Measurements from ENCODE around the gene RNF11. TPM values are rescaled to one million over a fixed set of nuclear protein-coding genes. Genes with fewer than 3 reads are reported as not detected.

RNF11 gene
- total and polyA plus RNA-seq, 2 of the 8 experiments (the other 6 are each of a cell fraction or from before 2014, with no cell fraction given): 49.6 to 54.2 TPM

DNA sequence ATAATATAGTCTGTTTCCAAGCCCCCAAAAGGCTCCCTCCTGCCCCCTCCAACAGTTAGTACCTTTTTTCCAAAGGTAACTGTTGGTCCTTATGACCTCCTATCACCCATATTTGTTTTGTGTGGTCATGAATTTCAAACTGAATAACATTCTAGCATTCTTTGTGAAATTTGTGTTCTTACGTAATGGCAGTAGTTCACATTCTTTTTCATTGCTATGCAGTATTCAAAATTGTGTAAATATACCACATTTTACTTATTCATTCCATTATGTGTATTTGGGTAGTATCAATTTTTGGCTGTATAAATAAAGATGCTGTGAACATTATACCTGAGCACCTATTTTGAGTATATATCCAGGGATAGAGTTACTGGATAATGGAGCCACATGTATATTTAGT, 13.4 kb downstream of the RNF11 start:
- H3K4ac ChIP-seq (replicated peaks; ENCODE audit: insufficient read length, low read depth, low read length): no peak overlapping the region
- H3K9me3 ChIP-seq (ENCODE audit: insufficient read depth in 2 of 2, low read depth in 1 of 2, low read length in 1 of 2): no peaks in the 10 kb centered on the region
- 86% methylated on average over 1 of the region's 1 CpG; no CpG with 5 or more reads in 1 of the 2 experiments for WGBS, 2 experiments (ENCODE audit: extremely low coverage in 1 of 2, insufficient coverage in 1 of 2, insufficient read length in 1 of 2, insufficient replicate concordance in 2 of 2, low coverage in 1 of 2, low lambda C conversion rate in 2 of 2, missing lambda C conversion rate in 1 of 2)
- no peak overlapping the region for H4K8ac ChIP-seq (ENCODE audit: extremely low read depth, insufficient read depth, low read length)
- no peak overlapping the region for H2AK5ac ChIP-seq (ENCODE audit: low read depth, low read length)
- no peak overlapping the region for H3K23ac ChIP-seq (ENCODE audit: insufficient read length)
- no peak overlapping the region for H3K4me2 ChIP-seq (ENCODE audit: insufficient read depth in 1 of 2, low read depth in 2 of 2, low read length in 2 of 2)
- H3K27me3 ChIP-seq (replicated peaks in 1 of 4; ENCODE audit: control insufficient read depth in 3 of 4, extremely low read depth in 1 of 4, insufficient read depth in 3 of 4, low read length in 3 of 4): no peaks in the 10 kb centered on the region
- H2BK15ac ChIP-seq (ENCODE audit: low read length): no peak overlapping the region
- no peak overlapping the region for H2BK120ac ChIP-seq (replicated peaks; ENCODE audit: low read depth, low read length)
- no peak overlapping the region for H2BK20ac ChIP-seq (ENCODE audit: low read length)
- ChIA-PET CTCF (ENCODE audit: partially characterized antibody) (interaction anchor here (1.2 kb wide), 1 partner anchor 59 kb away, joined by 6 read pairs; no protein-coding TSS in a partner anchor), POLR2A (ENCODE audit: partially characterized antibody) (no interaction called here)
- DNase-seq (ENCODE audit: low read depth in 1 of 2, low spot score in 2 of 2) (no peak), FAIRE-seq (no peak)
- H3K4me1 ChIP-seq (replicated peaks in 1 of 4; ENCODE audit: control insufficient read depth in 3 of 4, insufficient read depth in 4 of 4, low read length in 3 of 4): no peaks in the 10 kb centered on the region
- no peak overlapping the region for H2AFZ ChIP-seq (ENCODE audit: low read length)
- H4K91ac ChIP-seq (replicated peaks; ENCODE audit: insufficient read length, low read length): no peak overlapping the region
- H4K20me1 ChIP-seq (replicated peaks in 1 of 2; ENCODE audit: control insufficient read depth in 1 of 2, insufficient read depth in 2 of 2, low read length in 2 of 2): peaks cover 0 to 3% of the 10 kb centered on the region in 2 experiments
- no peak overlapping the region for H3K27ac ChIP-seq (ENCODE audit: low read depth, low read length)
- H2BK12ac ChIP-seq (ENCODE audit: low read depth, low read length): no peak overlapping the region
- no peak overlapping the region for H3K56ac ChIP-seq (replicated peaks; ENCODE audit: insufficient read length, low read depth, low read length)
- H3K79me1 ChIP-seq (ENCODE audit: low read depth, low read length): peaks cover 4% of the 10 kb centered on the region; the same call in 1 of the 2 replicates
- H3K14ac ChIP-seq (ENCODE audit: insufficient read length): no peak overlapping the region
- no peaks in the 10 kb centered on the region for H3K23me2 ChIP-seq (ENCODE audit: low read depth, low read length)
- H3K79me2 ChIP-seq (ENCODE audit: control insufficient read depth in 1 of 2, insufficient read depth in 2 of 2, low read length in 2 of 2): peaks cover 0 to 74% of the 10 kb centered on the region in 2 experiments; a peak in 3 of 4 replicates
- H3K18ac ChIP-seq (ENCODE audit: extremely low read depth, low read length): no peak overlapping the region
- H3K4me3 ChIP-seq (ENCODE audit: extremely low read depth in 1 of 4, insufficient read depth in 2 of 4, low read depth in 3 of 4, low read length in 4 of 4): no peak overlapping the region
- no peak overlapping the region for H2BK5ac ChIP-seq (ENCODE audit: low read depth, low read length)
- H4K5ac ChIP-seq (ENCODE audit: insufficient read length, low read depth, low read length): no peak overlapping the region
- H3K36me3 ChIP-seq (ENCODE audit: control insufficient read depth in 2 of 4, insufficient read depth in 4 of 4, low read length in 3 of 4): no peaks in the 10 kb centered on the region
- no peak overlapping the region for H3K9ac ChIP-seq (replicated peaks in 1 of 4; ENCODE audit: extremely low read depth in 1 of 4, low read depth in 3 of 4, low read length in 3 of 4)
- TF ChIP-seq SIX5 (IDR thresholded peaks at IDR 0.05; ENCODE audit: low read depth, low read length) (no peak), SAP30 (IDR thresholded peaks at IDR 0.05; ENCODE audit: insufficient read depth, insufficient replicate concordance, low read length) (no peak), SP1 (IDR thresholded peaks at IDR 0.05; ENCODE audit: low read depth, low read length) (no peak), HDAC2 (IDR thresholded peaks at IDR 0.05; ENCODE audit: borderline replicate concordance in 1 of 2, low read depth in 2 of 2, low read length in 2 of 2) (no peak)
- TF ChIP-seq, protein P1, sequence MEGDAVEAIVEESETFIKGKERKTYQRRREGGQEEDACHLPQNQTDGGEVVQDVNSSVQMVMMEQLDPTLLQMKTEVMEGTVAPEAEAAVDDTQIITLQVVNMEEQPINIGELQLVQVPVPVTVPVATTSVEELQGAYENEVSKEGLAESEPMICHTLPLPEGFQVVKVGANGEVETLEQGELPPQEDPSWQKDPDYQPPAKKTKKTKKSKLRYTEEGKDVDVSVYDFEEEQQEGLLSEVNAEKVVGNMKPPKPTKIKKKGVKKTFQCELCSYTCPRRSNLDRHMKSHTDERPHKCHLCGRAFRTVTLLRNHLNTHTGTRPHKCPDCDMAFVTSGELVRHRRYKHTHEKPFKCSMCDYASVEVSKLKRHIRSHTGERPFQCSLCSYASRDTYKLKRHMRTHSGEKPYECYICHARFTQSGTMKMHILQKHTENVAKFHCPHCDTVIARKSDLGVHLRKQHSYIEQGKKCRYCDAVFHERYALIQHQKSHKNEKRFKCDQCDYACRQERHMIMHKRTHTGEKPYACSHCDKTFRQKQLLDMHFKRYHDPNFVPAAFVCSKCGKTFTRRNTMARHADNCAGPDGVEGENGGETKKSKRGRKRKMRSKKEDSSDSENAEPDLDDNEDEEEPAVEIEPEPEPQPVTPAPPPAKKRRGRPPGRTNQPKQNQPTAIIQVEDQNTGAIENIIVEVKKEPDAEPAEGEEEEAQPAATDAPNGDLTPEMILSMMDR (IDR thresholded peaks at IDR 0.05; ENCODE audit: control extremely low read depth in 1 of 3, insufficient read depth in 1 of 3, low read depth in 1 of 3, low read length in 3 of 3): no peak
